Globus pallidus (tissue), 1 donor: ENCODE results near the gene SEC24C.

ENCODE experiments used
- DNase-seq: peaks from one replicate; pipeline ENCODE4 v3.0.0-alpha.2; 2015; ENCODE audit warnings: low spot score

The SEC24C gene

DNA sequence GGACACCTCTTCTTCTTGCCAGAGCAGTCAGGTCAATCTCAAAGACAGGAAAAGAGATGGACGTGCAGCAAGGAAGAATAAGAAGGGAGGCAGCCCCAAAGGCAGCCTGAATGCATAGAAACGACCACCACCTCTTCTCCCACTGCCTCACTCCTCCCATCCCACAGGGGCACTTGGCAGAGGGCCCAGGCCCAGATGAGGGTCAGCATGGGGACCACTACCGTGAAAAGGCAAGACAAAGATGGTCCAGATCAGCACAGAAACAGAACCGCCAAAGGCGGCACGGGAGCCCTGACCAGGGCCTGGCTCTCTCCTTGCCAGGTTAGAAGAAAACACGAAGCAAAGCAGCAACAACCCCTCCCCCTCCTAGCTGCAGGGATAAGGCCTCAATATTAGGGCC is 69.2 kb downstream of the SEC24C start:
- DNase-seq: no peak

DNA sequence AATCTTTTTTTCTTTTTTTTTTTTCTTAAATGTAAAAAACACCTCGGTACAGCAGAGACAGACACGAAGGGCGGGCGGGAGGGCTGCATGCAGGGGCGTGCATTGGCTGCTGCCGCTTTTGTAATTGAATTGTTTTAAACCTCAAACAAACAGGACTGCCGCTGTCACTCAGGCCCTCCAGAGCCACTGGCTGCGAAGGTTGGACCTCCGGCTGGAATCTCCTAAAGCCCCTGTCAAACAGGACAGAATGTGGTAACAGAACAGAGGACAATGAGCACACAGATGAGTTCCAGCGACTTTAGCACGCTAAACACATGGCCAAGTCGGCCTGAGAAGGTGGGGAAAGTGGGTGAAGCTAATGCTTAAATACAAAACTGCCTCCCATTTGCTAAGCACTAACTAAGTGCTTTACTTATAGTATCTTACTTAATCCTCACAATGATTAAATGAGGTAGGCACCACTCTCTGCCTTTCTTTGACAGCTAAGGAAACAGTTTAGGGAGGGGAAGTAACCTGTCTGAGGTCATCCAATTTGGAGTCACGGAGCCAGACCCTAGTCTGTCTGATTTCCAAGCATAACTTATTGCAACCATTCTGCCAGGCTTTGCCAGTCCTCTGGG is 70.2 kb downstream of the SEC24C start:
- no peak for DNase-seq

DNA sequence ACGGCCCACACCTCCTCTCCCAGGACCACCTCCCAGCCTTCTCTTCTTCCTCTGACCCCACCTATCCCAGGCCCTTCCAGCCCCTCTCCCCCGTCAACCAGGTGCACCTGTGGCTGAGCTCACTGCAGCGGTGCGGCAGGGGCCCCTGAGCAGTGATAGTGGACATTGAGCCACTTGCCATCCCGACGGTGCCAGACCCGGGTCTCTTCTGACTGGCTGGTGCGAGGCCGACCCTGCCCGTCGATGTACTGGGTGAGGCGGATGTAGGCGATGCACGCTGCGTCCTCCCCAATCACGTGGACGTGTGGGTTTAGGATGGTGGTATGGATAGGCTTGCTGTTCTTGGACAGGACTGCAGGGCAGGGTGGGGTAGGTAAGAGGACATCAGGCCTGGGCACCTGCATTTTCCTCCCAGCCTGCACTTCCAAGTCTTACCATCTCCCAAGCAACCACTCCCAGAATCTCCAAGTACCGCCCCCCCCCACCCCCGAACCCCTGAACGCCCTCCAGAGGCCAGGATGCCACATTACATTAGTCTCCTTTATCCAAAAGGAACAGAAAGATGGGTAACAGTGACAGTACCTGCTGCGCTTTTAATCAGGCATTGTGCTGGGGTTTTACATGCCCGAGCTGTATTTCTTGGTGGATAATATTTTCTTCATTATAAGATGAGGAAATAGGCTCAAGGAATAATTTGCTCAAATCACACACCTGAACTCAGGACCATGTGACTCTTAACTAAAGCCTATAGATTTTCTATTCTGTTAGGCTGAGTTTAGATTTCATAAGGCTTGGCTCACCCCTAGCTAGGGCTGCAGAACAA is 70.9 kb downstream of the SEC24C start:
- no peak for DNase-seq

DNA sequence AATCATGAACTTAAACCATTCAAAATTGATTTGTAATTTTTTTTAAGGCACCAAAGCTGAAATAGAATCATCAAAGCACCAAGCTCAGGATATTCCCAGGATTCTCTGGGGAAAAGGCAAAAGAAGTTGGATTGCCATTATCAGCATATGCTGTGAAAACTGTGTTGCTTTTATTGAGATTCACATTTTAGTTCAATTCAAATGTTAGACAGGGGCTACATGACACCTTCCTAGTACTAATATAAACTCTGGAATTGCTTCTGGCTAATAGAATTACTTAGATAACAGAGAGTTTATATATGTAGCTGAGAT is 71.5 kb downstream of the SEC24C start:
- DNase-seq: no peak

DNA sequence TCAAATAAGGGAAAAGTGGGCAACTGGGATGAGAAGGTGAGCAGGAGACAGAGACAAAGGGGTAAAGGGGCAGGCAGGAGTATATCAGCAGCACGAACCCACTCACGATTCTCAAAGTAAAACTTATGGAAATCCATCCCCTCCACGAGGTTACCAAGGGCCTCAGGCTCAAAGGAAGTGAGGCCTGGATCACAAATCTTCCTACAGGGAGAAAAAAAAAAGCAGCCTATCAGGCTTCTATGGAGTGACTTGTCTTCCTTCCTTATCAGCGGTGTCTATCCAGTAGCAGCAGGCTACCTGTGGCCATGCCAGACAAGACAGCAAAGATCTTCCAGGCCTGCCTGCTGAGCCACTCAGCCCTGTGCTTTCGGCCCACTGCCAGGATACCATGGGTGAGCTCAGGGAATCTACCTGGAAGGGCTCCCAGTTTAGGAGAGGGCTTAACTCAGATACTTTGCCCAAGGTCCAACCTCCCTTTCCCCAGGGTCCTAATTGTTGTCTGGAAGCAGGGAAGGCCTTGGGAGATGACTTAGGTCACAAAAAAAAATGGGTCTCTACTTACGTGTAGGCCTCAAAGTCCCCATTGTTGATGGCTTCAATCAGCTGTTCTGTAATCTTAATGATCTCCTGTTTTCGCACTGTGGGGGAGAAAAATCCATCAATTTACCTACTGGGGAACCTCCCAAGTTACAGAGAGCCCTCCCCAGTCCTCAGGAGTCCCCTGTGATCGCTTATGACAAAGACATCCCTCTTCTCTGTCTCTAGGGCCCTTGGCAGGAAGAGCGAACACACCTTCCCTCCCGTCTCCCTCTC is 73.0 kb downstream of the SEC24C start:
- no peak for DNase-seq

DNA sequence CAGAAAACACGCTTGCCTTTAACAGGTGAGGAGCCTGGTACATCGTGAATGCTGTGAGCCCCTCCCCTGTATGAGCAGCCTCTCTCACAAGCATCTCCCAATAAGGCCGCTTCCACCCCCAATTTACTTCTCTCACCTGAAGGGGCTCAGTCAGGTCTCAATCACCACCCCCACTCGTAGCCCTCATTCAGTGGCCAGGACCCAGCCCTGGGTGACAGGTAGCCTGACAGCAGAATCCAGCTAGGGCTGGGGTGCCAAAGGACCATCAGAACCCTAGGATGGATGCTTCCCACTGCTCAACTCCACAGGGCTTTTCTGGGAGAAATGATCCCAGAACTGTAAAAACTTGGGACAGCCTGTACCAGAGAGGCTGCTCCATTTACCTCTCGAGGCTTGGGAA is 73.7 kb downstream of the SEC24C start:
- DNase-seq: no peak

DNA sequence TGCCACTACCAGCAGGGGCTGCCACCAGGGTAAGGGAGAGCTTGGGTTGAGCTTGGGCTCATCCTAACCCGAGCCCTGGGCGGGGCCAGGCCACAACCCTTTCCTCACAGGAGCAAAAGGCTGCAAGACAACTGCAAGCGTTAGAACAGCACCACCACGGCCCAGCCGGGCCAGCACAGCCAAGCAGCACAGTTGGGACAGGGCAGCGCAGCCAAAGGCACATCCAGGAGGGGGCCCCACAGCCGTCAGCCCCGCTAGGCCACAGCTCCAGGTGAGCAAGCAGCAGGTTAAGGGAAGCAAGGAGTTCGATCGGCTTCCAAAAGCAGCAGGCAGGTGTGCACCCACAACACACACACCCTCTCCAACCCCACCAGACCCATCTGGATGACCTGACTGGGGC is 74.2 kb downstream of the SEC24C start:
- no peak for DNase-seq

DNA sequence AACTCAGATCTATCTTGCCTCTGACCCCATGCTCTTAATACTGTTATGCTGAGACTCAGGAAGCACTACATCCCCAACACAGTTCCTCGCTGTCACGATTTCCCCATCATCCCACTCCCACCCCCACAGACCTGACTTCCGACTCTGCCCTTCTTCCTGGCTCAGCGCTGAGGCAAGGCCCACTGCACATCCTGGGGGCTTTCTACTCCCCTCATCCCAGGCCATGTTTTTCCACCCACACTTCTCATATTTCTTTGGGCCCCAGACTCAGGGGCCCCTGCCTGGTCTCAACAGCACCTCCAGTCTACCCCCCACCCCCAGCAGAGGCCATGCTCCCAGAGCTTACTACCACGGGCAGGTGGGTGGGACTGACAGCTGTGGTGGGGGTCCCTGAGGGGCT is 74.9 kb downstream of the SEC24C start:
- DNase-seq: no peak

DNA sequence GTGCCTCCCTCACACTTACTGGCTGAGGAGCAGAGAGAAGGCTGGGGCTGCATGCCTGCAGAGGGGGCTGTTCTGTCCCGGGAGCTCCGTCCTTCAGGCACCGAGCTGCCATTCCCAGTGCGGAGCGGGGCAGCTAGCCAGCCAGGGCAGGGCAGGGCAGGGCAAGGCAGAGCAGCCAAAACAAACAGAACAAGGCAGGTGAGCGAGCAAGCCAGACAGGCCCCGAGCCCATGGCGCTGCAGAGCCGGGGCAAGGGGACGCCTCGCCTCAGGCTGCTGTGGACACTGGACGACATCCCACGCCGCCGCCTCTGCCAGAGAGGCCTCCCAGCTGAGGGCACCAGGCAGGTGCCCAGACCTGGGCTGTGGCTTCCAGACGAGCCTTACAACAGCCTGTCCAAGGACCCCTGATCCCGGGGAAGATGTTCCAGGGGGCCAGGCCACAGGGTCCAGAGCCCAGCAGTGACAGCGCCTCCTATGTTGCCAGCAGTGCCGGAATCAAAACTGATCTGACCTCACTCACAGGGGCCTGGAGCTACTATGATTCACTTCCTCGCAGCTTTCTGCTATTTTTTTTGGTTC is 75.4 kb downstream of the SEC24C start:
- no peak for DNase-seq
